GM12873 (cell line): Measurements from ENCODE around the gene DDX60.
A peak's percentile ranks its signal among the peaks of the same experiment; 100 is the strongest.

Source experiments
- CTCF ChIP-seq: IDR thresholded peaks from 2 replicates; pipeline ENCODE4 v1.5.1; 2012; ENCODE audit warnings: low read depth, mild to moderate bottlenecking, moderate library complexity, low read length, control low read depth; ENCODE audit not compliant: insufficient read depth; ENCODE audit errors: missing control alignments

Gene DDX60

GRCh38 chr4:168200685-168201084, 117.9 kb downstream of the DDX60 start:
- no peak for TF ChIP-seq CTCF

GRCh38 chr4:168199260-168199957, 119.1 kb downstream of the DDX60 start:
- TF ChIP-seq CTCF = no peak

DNA sequence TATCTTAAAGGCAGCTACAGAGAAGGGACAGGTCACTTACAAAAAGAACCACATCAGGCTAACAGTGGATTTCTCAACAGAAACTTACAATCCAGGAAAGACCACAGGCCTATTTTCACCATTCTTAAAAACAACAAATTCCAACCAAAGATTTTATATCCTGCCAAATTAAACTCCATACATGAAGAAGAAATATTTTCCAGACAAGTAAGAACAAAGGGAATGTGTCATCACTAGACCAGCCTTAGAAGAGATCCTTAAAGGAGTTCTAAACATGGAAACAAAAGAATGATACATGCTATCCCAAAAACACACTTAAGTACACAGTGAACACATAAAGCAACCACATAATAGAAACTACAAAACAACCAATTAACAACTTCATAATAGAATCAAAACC, 120.6 kb downstream of the DDX60 start:
- TF ChIP-seq CTCF = no peak

DNA sequence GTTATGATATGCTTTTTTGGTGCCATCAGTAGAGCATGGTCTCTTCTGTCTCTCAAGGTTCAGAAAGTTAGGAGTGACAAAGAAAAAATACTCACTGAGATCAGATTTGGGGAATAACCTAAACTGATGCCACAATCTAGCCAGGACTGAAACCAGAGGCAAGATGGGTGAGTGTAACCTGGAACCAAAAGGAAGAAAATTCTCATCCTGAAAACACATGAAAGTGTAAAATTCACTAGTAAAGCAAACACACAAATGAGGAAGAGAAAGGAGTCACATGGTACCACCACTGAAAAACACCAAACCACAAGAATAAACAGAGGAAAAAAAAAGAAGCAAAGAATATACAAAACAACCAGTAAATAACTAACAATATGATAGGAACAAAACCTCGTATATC, 129.8 kb downstream of the DDX60 start:
- no peak for TF ChIP-seq CTCF

DNA sequence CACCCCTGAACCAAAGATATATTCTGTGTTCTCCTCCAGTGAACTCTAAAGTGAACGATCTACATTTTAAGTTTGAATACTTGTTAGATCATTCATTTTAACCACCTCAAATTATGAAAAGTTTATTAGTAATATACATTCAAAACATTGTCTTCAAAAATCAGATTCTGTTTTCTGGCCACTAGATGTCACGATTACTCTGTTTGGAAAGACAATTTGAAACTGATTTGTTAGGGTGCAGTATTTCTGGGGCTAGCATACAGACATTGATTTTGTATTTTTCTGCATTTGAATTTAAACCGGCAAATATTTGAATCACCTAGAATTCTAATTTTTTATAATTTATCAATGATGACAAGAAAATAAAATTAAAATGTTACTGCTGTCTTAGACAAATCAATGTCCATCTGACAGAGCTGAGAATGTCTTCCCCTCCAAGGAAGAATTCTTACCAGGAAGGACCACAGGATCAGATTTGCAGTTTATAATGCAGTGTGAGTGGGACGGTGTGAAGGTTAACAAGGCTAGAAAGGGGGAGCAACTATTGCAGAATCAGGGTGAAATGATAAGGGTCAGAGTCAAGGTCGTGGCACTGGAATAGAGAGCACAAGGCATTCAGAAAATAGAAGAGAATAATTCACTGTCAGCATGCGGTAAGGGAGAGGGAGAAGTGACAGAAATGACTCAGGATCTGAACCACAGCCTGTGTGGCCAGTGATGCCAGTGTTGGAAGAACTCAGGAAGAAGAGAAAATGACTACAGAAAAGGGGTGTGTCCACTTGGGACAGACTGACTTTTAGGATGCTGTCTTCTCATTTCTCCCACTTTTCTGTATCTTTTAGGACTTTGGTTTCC, 134.6 kb downstream of the DDX60 start:
- TF ChIP-seq CTCF = peak; percentile 44

DNA sequence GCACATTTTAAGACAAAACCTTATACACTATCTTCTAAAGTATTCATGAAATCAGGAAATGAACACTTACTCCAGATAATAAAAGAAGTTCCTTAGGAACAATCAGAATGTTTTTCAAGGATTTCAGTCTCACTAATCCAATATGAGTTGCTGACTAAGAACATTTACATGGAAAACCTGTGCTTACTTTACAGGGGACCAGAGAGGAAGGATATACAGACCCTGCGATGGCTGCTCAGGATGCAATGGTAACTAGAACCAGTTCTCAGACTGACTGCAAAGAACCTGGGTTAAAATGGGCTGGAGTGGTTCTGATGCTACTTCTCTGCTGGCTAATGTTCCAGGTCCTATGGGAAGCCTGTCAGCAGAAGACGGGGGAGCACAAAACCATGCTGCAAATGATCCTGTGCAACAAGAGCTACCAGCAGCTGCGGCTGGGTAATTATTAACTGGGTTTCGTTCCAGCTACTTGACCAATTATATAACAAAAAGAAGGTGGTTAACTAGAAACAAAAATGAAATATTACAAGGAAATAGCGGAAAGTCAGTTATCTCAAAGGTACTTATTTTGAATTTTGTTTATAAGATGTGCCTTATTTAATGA, 140.9 kb downstream of the DDX60 start:
- TF ChIP-seq CTCF = no peak

GRCh38 chr4:168174308-168174707, 144.2 kb downstream of the DDX60 start:
- TF ChIP-seq CTCF = no peak
